GM12878 (cell line): ENCODE measurements around the gene IL17RC. TPM values are rescaled to one million over a fixed set of nuclear protein-coding genes. Genes with fewer than 3 reads are reported as not detected.

ENCODE experiments used
- BMI1 ChIP-seq: fragments of 450-650 bp; IDR thresholded peaks from 2 replicates; pipeline ENCODE4 v1.6.1; 2016; ENCODE audit warnings: mild to moderate bottlenecking, moderate library complexity, borderline replicate concordance
- ETV6 ChIP-seq, 2 experiments: fragments of 450-650 bp in 1 of 2; IDR thresholded peaks in 1 of 2; conservative IDR thresholded peaks in 1 of 2; 2 replicates each; pipeline ENCODE4 v1.6.1; 2014; ENCODE audit warnings: antibody characterized with exemption in 1 of 2, borderline replicate concordance in 1 of 2, low read depth in 1 of 2, mild to moderate bottlenecking in 1 of 2, moderate library complexity in 1 of 2
- FOXK2 ChIP-seq: fragments of 450-650 bp; IDR thresholded peaks from 2 replicates; pipeline ENCODE4 v1.6.1; 2017; ENCODE audit warnings: mild to moderate bottlenecking, moderate library complexity
- GATAD2B ChIP-seq: fragments of 450-650 bp; conservative IDR thresholded peaks from 2 replicates; pipeline ENCODE4 v1.6.1; 2017; ENCODE audit warnings: low read depth, mild to moderate bottlenecking, moderate library complexity
- HSF1 ChIP-seq: fragments of 150-350 bp; IDR thresholded peaks from 2 replicates; pipeline ENCODE4 v1.6.1; 2014; ENCODE audit warnings: mild to moderate bottlenecking, low read depth, low read length
- IKZF2 ChIP-seq, 2 experiments: fragments of 450-650 bp; IDR thresholded peaks; 2 replicates each; pipeline ENCODE4 v1.6.1; 2017; ENCODE audit warnings: mild to moderate bottlenecking in 2 of 2, moderate library complexity in 2 of 2
- MAX ChIP-seq: IDR thresholded peaks from 2 replicates; pipeline ENCODE4 v1.6.1; 2012; ENCODE audit warnings: low read depth, low read length, improper control_type of control experiment
- MTA2 ChIP-seq: fragments of 450-650 bp; IDR thresholded peaks from 2 replicates; pipeline ENCODE4 v1.6.1; 2016; ENCODE audit warnings: low read depth, mild to moderate bottlenecking, moderate library complexity
- NFXL1 ChIP-seq: fragments of 450-650 bp; IDR thresholded peaks from 2 replicates; pipeline ENCODE4 v1.6.1; 2017; ENCODE audit warnings: antibody characterized with exemption, mild to moderate bottlenecking, borderline replicate concordance
- NKRF ChIP-seq: fragments of 450-650 bp; conservative IDR thresholded peaks from 2 replicates; pipeline ENCODE4 v1.6.1; 2017; ENCODE audit warnings: mild to moderate bottlenecking, moderate library complexity
- RCOR1 ChIP-seq: conservative IDR thresholded peaks from 2 replicates; pipeline ENCODE4 v1.6.1; 2012; ENCODE audit warnings: low read depth, low read length, improper control_type of control experiment
- RUNX3 ChIP-seq: IDR thresholded peaks from 2 replicates; pipeline ENCODE4 v1.6.1; 2012; ENCODE audit warnings: low read length, inconsistent platforms
- SMARCA5 ChIP-seq: fragments of 450-650 bp; IDR thresholded peaks from 2 replicates; pipeline ENCODE4 v1.6.1; 2017; ENCODE audit warnings: mild to moderate bottlenecking
- WRNIP1 ChIP-seq: IDR thresholded peaks from 2 replicates; pipeline ENCODE4 v1.6.1; 2011; ENCODE audit warnings: low read depth, low read length, improper control_type of control experiment, borderline replicate concordance
- YY1 ChIP-seq: IDR thresholded peaks from 2 replicates; pipeline ENCODE4 v1.6.1; 2011; ENCODE audit warnings: low read depth, mild to moderate bottlenecking, low read length
- ZSCAN29 ChIP-seq: fragments of 450-650 bp; IDR thresholded peaks from 2 replicates; pipeline ENCODE4 v1.6.1; 2017; ENCODE audit warnings: mild to moderate bottlenecking, moderate library complexity
- polyA plus RNA-seq, 11 experiments: library from polyadenylated mRNA; depleted of rRNA in 4 of 11; unstranded in 6 of 11; stranded (reverse) in 5 of 11; fragments of >200 nt; fragmentation: Nextera tagmentation in 4 of 11; fragmentation: Illumina TruSeq in 1 of 11; extraction: Ambion mirVana in 4 of 11; extraction: Trizol in 1 of 11; gene quantifications; 1 replicate in 1 of 11; 2 replicates in 10 of 11; pipeline versions ENCODE4 v1.2.1 to v1.2.3, GENCODE V29; 2011 to 2016; ENCODE audit warnings: inconsistent platforms in 2 of 11, missing spikeins in 2 of 11, low read depth in 1 of 11
- total RNA-seq, 4 experiments: library from RNA; depleted of rRNA in 3 of 4; stranded (reverse); fragments of >200 nt in 3 of 4; fragmentation: Illumina TruSeq in 1 of 4; extraction: Trizol in 1 of 4; gene quantifications; 2 replicates each; pipeline versions ENCODE4 v1.2.1 to v1.2.3, GENCODE V29; 2013 to 2021
- TF ChIP-seq, protein P1 (sequence below): IDR thresholded peaks from 2 replicates; pipeline ENCODE4 v1.6.1; 2011; ENCODE audit warnings: borderline replicate concordance, low read depth, mild to moderate bottlenecking, moderate library complexity, mixed read lengths, low read length; ENCODE audit not compliant: insufficient read depth; ENCODE audit errors: extremely low read length
- TF ChIP-seq, protein P2 (sequence below): fragments of 450-650 bp; IDR thresholded peaks from 2 replicates; pipeline ENCODE4 v1.6.1; 2016; ENCODE audit warnings: mild to moderate bottlenecking
- TF ChIP-seq, protein P3 (sequence below): fragments of 450-650 bp; formaldehyde crosslinking; IDR thresholded peaks from 2 replicates; pipeline ENCODE4 v1.5.0; 2022; ENCODE audit warnings: mild to moderate bottlenecking, missing genetic modification characterization

IL17RC gene
- total and polyA plus RNA-seq, 10 of the 15 experiments (the other 5 are each of a cell fraction or from before 2014, with no cell fraction given), result 0.07 to 4.4 (median 0.34) TPM; not detected in 3

GRCh38 chr3:9909221-9910013 lies 7.5 kb upstream of the IL17RC start (continued):
- TF ChIP-seq, protein P1, sequence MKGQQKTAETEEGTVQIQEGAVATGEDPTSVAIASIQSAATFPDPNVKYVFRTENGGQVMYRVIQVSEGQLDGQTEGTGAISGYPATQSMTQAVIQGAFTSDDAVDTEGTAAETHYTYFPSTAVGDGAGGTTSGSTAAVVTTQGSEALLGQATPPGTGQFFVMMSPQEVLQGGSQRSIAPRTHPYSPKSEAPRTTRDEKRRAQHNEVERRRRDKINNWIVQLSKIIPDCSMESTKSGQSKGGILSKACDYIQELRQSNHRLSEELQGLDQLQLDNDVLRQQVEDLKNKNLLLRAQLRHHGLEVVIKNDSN, result no peak
- TF ChIP-seq RCOR1 (no peak), GATAD2B (no peak), SMARCA5 (no peak), IKZF2 (IDR thresholded peaks at IDR 0.05) (0 out of 4 replicates have a peak, but pooled peaks of 1 of the 2 experiments have one; percentile 10), MTA2 (0 out of 2 replicates have a peak, but pooled peaks have one; percentile 17), FOXK2 (no peak), ETV6 (conservative IDR thresholded peaks at IDR 0.05 in 1 of 2, IDR thresholded peaks at IDR 0.05 in 1 of 2; ENCODE audit: borderline replicate concordance in 1 of 2, low read depth in 1 of 2) (no peak), RUNX3 (no peak), ZSCAN29 (no peak), NKRF (no peak), MAX (no peak), YY1 (no peak), WRNIP1 (no peak), NFXL1 (no peak), BMI1 (no peak), HSF1 (no peak)
- TF ChIP-seq, protein P2, sequence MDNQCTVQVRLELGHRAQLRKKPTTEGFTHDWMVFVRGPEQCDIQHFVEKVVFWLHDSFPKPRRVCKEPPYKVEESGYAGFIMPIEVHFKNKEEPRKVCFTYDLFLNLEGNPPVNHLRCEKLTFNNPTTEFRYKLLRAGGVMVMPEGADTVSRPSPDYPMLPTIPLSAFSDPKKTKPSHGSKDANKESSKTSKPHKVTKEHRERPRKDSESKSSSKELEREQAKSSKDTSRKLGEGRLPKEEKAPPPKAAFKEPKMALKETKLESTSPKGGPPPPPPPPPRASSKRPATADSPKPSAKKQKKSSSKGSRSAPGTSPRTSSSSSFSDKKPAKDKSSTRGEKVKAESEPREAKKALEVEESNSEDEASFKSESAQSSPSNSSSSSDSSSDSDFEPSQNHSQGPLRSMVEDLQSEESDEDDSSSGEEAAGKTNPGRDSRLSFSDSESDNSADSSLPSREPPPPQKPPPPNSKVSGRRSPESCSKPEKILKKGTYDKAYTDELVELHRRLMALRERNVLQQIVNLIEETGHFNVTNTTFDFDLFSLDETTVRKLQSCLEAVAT, result peak; percentile 95
- TF ChIP-seq, protein P3, sequence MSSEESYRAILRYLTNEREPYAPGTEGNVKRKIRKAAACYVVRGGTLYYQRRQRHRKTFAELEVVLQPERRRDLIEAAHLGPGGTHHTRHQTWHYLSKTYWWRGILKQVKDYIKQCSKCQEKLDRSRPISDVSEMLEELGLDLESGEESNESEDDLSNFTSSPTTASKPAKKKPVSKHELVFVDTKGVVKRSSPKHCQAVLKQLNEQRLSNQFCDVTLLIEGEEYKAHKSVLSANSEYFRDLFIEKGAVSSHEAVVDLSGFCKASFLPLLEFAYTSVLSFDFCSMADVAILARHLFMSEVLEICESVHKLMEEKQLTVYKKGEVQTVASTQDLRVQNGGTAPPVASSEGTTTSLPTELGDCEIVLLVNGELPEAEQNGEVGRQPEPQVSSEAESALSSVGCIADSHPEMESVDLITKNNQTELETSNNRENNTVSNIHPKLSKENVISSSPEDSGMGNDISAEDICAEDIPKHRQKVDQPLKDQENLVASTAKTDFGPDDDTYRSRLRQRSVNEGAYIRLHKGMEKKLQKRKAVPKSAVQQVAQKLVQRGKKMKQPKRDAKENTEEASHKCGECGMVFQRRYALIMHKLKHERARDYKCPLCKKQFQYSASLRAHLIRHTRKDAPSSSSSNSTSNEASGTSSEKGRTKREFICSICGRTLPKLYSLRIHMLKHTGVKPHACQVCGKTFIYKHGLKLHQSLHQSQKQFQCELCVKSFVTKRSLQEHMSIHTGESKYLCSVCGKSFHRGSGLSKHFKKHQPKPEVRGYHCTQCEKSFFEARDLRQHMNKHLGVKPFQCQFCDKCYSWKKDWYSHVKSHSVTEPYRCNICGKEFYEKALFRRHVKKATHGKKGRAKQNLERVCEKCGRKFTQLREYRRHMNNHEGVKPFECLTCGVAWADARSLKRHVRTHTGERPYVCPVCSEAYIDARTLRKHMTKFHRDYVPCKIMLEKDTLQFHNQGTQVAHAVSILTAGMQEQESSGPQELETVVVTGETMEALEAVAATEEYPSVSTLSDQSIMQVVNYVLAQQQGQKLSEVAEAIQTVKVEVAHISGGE, result no peak
- TF ChIP-seq, all 136 proteins: peak for 8
